Neutrophil (primary cell): ENCODE data around the gene NME8.

ENCODE experiments used
- H3K27ac ChIP-seq: fragments of 200-600 bp; sonication (generic); 2 replicates; pipeline ENCODE4 v1.5.1; 2016; ENCODE audit warnings: mild to moderate bottlenecking, moderate library complexity
- H3K27me3 ChIP-seq: fragments of 200-600 bp; sonication (generic); 2 replicates; pipeline ENCODE4 v1.6.0; 2016; ENCODE audit warnings: mild to moderate bottlenecking
- H3K36me3 ChIP-seq: fragments of 200-600 bp; sonication (generic); 2 replicates; pipeline ENCODE4 v1.5.1; 2017
- H3K4me1 ChIP-seq, 2 experiments: fragments of 200-600 bp in 1 of 2; sonication (generic) in 1 of 2; 1 replicate in 1 of 2; 2 replicates in 1 of 2; pipeline versions ENCODE4 v1.5.1 to v1.6.1; 2013 to 2016; ENCODE audit warnings: low read depth in 1 of 2, low read length in 1 of 2, mild to moderate bottlenecking in 1 of 2, moderate library complexity in 1 of 2; ENCODE audit not compliant: control insufficient read depth in 1 of 2, insufficient read depth in 1 of 2
- H3K4me3 ChIP-seq, 2 experiments: fragments of 200-600 bp in 1 of 2; sonication (generic) in 1 of 2; 1 replicate in 1 of 2; 2 replicates in 1 of 2; pipeline ENCODE4 v1.5.1; 2013 to 2016; ENCODE audit warnings: low read depth in 1 of 2, low read length in 1 of 2, mild to moderate bottlenecking in 1 of 2, moderate library complexity in 1 of 2
- H3K9me3 ChIP-seq: fragments of 200-600 bp; sonication (generic); 2 replicates; pipeline ENCODE4 v1.5.1; 2016
- TF ChIP-seq, protein P1 (sequence below): fragments of 200-600 bp; sonication (generic); IDR thresholded peaks from 2 replicates; pipeline ENCODE4 v1.5.1; 2016; ENCODE audit warnings: antibody characterized with exemption

The NME8 gene

DNA sequence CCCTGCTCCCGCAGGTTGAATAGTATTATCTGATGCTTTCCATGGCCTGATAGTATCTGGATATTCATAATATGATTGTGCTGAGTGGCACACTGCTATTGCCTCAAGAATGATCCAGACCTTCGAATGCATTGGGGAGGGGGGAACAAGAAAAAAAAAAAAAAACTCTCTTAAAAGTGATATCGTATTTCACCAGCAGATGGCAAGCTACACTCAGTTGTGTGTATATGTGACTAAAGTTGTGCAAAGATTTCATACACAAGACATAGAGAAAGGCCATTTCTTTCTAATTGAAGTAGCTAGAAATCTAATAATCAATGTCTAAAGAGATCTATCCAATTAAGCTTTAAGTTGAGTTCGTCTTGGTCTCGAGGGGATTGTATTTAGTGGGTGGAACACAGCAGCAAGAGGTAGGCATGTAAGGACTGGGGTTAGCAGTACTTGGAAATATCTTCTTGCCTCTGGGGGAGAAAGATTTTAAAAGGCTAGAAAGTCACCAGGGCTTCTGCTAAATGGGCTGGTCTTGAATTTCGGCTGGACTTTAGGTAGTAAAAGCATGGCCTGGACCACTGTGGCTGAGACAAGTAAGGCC is 52.9 kb downstream of the NME8 start:
- no peaks in the 10 kb centered on the region for H3K9me3 ChIP-seq
- H3K4me3 ChIP-seq, result no peak overlapping the region
- TF ChIP-seq, protein P1, sequence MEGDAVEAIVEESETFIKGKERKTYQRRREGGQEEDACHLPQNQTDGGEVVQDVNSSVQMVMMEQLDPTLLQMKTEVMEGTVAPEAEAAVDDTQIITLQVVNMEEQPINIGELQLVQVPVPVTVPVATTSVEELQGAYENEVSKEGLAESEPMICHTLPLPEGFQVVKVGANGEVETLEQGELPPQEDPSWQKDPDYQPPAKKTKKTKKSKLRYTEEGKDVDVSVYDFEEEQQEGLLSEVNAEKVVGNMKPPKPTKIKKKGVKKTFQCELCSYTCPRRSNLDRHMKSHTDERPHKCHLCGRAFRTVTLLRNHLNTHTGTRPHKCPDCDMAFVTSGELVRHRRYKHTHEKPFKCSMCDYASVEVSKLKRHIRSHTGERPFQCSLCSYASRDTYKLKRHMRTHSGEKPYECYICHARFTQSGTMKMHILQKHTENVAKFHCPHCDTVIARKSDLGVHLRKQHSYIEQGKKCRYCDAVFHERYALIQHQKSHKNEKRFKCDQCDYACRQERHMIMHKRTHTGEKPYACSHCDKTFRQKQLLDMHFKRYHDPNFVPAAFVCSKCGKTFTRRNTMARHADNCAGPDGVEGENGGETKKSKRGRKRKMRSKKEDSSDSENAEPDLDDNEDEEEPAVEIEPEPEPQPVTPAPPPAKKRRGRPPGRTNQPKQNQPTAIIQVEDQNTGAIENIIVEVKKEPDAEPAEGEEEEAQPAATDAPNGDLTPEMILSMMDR, result no peak
- H3K27ac ChIP-seq, result no peak overlapping the region
- H3K36me3 ChIP-seq, result peaks cover 35% of the 10 kb centered on the region
- no peaks in the 10 kb centered on the region for H3K27me3 ChIP-seq
- no peaks in the 10 kb centered on the region for H3K4me1 ChIP-seq

DNA sequence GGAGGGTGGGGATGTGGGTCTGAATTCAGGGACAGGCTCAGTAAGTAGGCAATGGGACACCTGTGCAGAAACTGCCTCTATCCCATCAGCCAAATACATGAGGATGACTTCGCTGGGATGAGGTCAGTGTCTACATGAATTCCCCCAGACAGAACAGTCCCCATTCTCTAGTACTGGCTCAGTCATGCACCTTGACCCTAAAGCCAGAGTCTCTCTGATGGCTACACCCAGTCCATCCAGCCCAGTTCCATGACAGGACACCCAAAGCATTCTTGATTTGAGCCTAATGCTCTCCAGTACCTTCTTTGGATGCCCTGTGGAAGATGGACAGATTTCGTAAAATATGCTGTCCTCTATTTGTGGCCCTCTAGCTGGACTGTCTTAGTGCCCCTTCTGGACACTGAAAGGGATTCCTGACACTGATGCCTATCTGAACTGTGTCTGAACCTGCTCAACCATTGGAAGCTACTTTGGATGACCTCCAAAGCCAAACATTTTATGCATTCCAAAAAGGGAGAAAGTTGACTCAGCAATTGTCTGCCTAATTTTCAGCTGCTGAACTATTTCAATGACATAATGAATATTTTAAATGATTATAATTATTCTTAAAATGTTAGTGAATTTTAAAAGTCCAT is 53.6 kb downstream of the NME8 start:
- TF ChIP-seq, protein P1, result no peak
- Histone ChIP-seq H3K27ac (no peak overlapping the region), H3K9me3 (no peaks in the 10 kb centered on the region), H3K4me3 (no peak overlapping the region), H3K36me3 (peaks cover 28% of the 10 kb centered on the region), H3K27me3 (no peaks in the 10 kb centered on the region), H3K4me1 (no peaks in the 10 kb centered on the region)

- H3K4me3 ChIP-seq, result no peak overlapping the region
- H3K36me3 ChIP-seq, result no peaks in the 10 kb centered on the region
- TF ChIP-seq, protein P1, result no peak
- no peaks in the 10 kb centered on the region for H3K27me3 ChIP-seq
- no peaks in the 10 kb centered on the region for H3K4me1 ChIP-seq
- no peaks in the 10 kb centered on the region for H3K9me3 ChIP-seq
- no peak overlapping the region for H3K27ac ChIP-seq
Observed at GRCh38 chr7:37908221-37908788, 59.9 kb downstream of the NME8 start.

DNA sequence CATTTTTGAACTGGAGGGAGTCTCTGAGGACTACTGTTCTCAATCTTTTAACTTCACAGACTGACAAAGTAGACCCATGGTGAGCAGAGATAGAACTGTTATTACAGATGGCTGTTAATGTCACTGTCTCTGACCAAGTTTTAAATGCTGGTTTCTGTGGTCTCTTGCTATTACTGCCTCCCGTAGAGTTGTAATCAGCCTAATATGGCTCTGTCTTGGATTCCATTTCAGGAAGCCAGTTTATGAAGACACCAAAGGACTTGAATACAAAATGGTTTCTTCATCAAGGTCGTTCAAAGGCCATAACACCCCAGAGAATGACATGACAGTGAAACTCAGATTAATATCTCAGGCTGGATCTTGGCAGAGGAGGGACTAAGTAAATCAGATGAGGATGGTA is 64.4 kb downstream of the NME8 start:
- H3K9me3 ChIP-seq, result no peaks in the 10 kb centered on the region
- peaks cover 37% of the 10 kb centered on the region for H3K27me3 ChIP-seq
- no peak overlapping the region for H3K4me3 ChIP-seq
- H3K36me3 ChIP-seq, result no peaks in the 10 kb centered on the region
- peaks cover 20 to 21% of the 10 kb centered on the region in 2 experiments for H3K4me1 ChIP-seq
- TF ChIP-seq, protein P1, result no peak
- no peak overlapping the region for H3K27ac ChIP-seq

DNA sequence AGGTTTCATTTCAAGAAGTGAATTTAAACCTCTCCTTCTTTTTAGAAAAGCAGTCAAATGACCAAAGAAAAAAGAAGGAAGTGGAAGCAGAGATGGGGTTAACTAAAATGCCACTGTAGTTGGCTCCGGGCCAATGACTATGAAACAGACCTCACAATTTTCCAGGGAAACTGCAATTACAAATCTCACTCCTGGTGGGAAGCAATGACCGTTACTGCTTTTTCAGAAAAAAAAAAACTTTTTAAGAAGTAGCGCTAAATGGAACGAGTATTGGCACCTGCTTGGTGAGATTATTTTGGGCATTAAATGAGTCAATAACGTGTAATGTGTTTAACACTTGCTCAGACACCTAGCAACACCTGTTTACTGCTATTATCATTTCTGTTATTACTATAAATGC is 67.0 kb downstream of the NME8 start:
- Histone ChIP-seq H3K9me3 (no peaks in the 10 kb centered on the region), H3K27ac (no peak overlapping the region), H3K4me1 (peaks cover 23 to 24% of the 10 kb centered on the region in 2 experiments), H3K27me3 (peaks cover 64% of the 10 kb centered on the region), H3K4me3 (no peak overlapping the region), H3K36me3 (no peaks in the 10 kb centered on the region)
- TF ChIP-seq, protein P1, result no peak
